IPS-20b (cell line): Measurements from ENCODE around the gene EHD1.

Experiments
- H3K27ac ChIP-seq: one replicate; pipeline ENCODE4 v1.5.1; 2013; ENCODE audit warnings: low read length
- H3K27me3 ChIP-seq: 2 replicates; pipeline ENCODE4 v1.6.1; 2013; ENCODE audit warnings: mild to moderate bottlenecking, low read length, inconsistent platforms; ENCODE audit not compliant: insufficient read depth
- H3K36me3 ChIP-seq: 2 replicates; pipeline ENCODE4 v1.6.1; 2013; ENCODE audit warnings: low read depth, mild to moderate bottlenecking, inconsistent platforms, low read length, moderate library complexity; ENCODE audit not compliant: insufficient read depth
- H3K4me1 ChIP-seq: 2 replicates; pipeline ENCODE4 v1.6.1; 2013; ENCODE audit warnings: mild to moderate bottlenecking, control low read depth, inconsistent platforms, low read length, moderate library complexity; ENCODE audit not compliant: insufficient read depth
- H3K4me3 ChIP-seq: 2 replicates; pipeline ENCODE4 v1.5.1; 2013; ENCODE audit warnings: mild to moderate bottlenecking, low read length, inconsistent platforms
- H3K9ac ChIP-seq: 2 replicates; pipeline ENCODE4 v1.6.1; 2013; ENCODE audit warnings: low read depth, mild to moderate bottlenecking, inconsistent platforms, low read length, moderate library complexity
- H3K9me3 ChIP-seq: 2 replicates; pipeline ENCODE4 v1.6.1; 2013; ENCODE audit warnings: mild to moderate bottlenecking, low read depth, low read length, inconsistent platforms; ENCODE audit not compliant: insufficient read depth

EHD1 gene

DNA sequence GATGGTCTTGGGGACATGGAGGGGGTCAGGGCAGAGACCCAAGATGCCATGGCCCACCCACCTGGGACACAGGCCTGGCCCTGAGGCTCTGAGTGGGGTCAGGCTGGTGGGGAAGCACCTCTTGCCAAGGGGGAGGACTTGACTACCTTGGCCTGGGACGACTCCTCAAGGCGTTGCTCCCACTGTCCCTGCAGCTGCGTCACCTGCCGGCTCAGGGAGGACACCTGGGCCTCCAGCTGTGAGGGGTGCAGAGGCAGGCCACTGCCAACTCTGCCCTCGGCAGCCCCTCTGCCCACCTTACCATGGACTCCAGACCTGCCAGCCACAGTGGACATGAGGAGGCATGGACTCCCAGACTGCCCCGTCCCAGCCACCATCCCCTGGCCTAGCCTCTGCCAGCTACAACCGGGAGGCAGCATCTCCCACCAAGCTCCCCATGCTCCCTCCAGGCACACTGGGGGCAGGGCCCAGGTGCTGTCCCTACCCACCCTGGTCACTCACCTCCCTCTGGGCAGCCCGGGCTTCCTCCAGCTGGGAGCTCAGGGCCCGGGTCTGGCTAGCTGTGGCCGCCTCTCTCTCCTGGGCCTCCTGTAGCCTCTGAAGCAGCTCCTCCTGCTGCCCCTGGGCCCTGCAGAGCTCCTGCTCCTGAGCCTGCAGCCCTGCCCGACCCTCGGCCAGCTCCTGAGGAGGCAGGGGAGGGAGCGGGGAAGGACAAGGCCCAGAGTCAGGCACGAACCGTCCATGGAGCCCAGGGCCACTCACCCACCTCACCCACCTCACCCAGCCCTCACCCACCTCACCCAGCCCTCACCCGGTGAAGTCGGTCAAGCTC, 42.6 kb downstream of the EHD1 start:
- Histone ChIP-seq H3K36me3 (peaks cover 22% of the 10 kb centered on the region), H3K27ac (no peak overlapping the region), H3K9me3 (no peaks in the 10 kb centered on the region), H3K4me3 (no peak overlapping the region), H3K9ac (no peak overlapping the region), H3K27me3 (no peaks in the 10 kb centered on the region), H3K4me1 (no peaks in the 10 kb centered on the region)

DNA sequence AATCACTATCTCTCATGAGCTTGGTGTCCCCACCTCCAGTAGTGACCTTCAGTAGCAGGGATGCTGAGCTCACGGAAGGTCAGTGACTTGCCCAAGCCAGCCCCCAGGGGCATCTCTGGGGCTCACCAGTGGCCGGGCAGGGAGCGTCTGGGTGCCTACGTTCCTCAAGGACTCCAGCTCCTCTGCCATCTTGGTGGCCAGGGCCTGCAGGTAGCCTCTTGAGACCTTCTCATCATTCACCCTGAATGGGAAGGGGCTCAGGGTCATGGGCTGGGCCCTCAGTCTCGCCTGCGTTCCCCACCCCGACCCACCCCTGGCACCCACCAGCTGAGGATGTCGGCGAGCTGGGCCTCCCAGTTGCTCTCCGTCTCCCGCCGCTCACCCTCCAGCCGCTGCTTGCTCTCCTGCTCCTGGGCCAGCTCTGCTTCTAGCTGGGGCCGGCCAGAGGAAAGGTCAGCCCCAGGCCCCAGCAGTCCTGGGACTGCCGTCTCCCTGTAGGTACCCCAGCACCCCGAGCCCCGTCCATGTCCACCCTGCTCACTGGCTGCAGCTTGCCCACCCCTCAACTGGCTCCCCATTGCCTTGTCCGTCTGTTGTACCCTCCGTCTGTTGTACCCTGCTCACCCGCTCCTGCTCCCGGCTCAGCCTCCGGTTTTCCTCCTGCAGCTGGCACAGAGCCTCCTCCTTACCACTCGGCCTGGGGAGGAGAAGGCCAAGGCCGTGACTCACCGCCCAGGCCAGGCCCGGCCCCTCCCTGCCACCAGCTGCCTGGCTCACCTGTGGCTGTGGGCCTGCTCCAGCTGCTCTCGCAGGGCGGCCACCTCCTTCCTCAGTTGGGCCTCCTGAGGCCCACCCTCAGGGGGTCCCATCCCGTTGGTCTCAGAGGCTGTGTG, 43.5 kb downstream of the EHD1 start:
- Histone ChIP-seq H3K9ac (no peak overlapping the region), H3K27ac (no peak overlapping the region), H3K27me3 (no peaks in the 10 kb centered on the region), H3K36me3 (peaks cover 27% of the 10 kb centered on the region), H3K9me3 (no peaks in the 10 kb centered on the region), H3K4me3 (no peak overlapping the region), H3K4me1 (no peaks in the 10 kb centered on the region)

DNA sequence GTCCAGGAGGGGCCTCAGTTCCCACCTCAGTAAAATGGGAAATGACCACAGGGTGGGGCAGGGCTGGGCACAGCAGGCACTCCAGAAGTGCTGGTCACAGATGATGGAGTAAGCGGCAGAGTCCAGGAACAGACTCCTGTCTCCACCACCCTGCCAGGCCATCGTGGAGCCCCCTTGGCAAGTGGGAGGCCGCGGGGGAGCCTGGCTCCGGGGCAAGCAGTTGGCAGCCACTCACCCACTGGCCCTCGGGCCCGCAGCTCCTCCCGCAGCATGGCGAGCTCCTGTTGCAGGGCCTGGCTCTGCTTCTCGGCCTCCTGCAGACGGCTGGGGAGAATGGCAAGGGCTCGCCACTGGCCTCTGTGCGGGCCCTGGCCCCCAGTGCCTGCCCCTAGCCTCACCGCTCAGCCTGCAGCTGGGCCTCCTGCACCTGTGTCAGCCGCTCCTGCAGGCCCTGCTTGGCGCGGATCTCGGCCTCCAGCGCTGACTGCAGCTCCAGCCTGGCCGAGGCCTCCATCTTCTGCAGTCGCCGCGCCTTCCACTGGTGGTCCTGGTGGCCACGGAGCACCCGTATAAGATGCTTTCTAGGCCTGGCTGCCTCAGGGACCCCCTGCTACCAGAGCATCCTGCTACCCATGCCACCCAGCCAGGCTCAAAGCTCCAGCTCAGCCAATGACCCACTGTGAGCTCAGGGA, 44.2 kb downstream of the EHD1 start:
- H3K9me3 ChIP-seq: no peaks in the 10 kb centered on the region
- H3K9ac ChIP-seq: no peak overlapping the region
- no peaks in the 10 kb centered on the region for H3K27me3 ChIP-seq
- H3K4me3 ChIP-seq: no peak overlapping the region
- no peak overlapping the region for H3K27ac ChIP-seq
- H3K4me1 ChIP-seq: no peaks in the 10 kb centered on the region
- peaks cover 21% of the 10 kb centered on the region for H3K36me3 ChIP-seq

DNA sequence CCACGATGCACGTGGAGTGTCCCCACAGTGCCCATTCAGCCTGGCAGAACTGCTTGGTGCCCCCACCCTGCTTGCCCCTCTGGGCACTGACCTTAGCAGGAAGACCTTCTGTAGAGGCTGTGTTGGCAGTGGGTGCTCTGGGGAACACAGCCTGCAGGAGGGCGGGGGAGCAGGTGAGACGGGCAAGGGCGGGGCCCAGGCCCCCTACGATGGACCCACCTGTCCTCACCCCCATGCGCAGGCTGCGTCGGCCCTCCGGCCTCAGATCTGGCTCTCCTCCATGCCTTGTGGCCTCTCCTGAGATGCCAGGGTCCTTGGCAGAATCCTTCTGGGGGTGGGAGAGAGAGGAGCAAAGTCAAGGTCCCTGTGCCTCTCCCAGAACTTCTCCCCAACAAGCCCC, 44.9 kb downstream of the EHD1 start:
- no peak overlapping the region for H3K4me3 ChIP-seq
- no peak overlapping the region for H3K27ac ChIP-seq
- H3K36me3 ChIP-seq: peaks cover 16% of the 10 kb centered on the region
- no peaks in the 10 kb centered on the region for H3K9me3 ChIP-seq
- no peaks in the 10 kb centered on the region for H3K27me3 ChIP-seq
- H3K4me1 ChIP-seq: no peaks in the 10 kb centered on the region
- H3K9ac ChIP-seq: no peak overlapping the region

DNA sequence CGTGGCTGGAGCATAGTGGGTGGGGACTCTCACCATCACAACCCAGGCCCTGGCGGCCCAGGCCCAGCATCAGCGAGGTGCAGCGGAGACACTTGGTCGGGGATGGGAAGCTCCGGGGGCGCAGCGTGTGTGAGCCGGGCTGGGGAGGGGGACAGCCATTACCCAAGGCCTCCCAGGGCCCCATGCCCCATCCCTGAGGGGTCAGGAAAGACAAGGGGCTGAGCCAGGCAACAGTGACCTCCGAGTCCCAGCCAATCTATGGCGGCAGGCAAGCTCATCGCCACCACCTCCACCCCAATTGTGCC, 45.3 kb downstream of the EHD1 start:
- Histone ChIP-seq H3K36me3 (peaks cover 16% of the 10 kb centered on the region), H3K9me3 (no peaks in the 10 kb centered on the region), H3K27ac (no peak overlapping the region), H3K4me1 (no peaks in the 10 kb centered on the region), H3K27me3 (no peaks in the 10 kb centered on the region), H3K4me3 (no peak overlapping the region), H3K9ac (no peak overlapping the region)

DNA sequence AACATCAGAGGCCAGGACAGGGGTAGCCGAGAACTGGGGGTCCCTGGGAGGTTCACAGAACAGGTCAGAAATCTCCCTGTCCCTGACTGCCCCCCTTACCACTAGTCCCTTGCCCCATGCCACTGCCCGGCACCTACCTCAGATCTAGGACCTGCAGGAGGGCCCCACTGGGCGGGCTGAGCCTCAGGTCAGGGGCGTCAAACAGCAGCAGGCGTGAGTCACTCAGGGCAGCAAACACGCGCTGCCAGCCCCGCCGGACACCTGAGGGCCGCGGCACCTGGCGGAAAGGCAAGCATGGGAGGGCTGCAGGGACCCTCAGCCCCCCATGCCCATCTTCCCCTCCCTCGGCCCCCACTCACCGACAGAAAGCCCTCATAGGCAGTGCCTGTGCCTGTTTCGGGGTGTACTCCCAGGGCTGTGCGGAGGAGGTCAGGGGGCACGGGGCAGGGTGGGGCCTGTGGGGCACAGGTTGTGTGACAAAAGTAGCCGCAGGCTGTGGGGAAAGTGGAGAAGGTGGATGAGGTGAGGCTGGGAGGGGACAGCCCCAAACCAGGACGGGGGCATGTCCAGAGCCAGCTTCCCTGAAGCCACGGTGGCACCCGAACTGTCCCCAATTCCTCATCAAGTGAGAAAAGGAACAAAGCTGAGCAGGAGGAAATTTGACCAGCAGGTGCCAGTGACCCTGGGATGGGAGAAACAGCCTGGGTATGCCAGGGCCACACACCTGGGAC, 45.8 kb downstream of the EHD1 start:
- no peak overlapping the region for H3K27ac ChIP-seq
- H3K9ac ChIP-seq: no peak overlapping the region
- no peaks in the 10 kb centered on the region for H3K4me1 ChIP-seq
- no peaks in the 10 kb centered on the region for H3K9me3 ChIP-seq
- H3K4me3 ChIP-seq: no peak overlapping the region
- H3K36me3 ChIP-seq: peaks cover 16% of the 10 kb centered on the region
- no peaks in the 10 kb centered on the region for H3K27me3 ChIP-seq

DNA sequence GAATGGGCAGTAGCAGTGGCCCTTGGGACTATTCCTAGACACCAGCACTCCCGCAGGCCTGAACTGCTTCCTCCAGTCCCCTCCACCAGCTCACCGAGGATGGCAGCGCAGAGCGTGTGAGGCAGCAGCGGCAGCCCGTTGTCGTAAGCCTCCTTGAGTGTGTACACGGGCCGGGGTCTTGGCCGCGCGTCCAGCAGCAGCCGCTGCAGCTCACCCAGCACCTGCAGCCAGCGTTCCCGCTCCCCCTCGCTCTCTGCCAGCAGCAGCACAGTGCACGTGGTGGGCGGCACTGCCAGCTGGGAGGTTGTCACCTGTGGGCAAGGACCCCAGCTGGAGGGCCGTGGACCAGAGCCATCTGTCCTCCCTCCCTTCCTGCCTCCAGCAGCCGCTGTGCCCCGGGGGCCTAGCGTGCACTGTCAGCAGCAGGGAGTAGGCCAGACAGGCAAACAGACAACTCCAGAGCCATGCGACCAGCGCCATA, 47.0 kb downstream of the EHD1 start:
- Histone ChIP-seq H3K27me3 (no peaks in the 10 kb centered on the region), H3K4me3 (no peak overlapping the region), H3K36me3 (peaks cover 16% of the 10 kb centered on the region), H3K9me3 (no peaks in the 10 kb centered on the region), H3K4me1 (no peaks in the 10 kb centered on the region), H3K27ac (no peak overlapping the region), H3K9ac (no peak overlapping the region)

DNA sequence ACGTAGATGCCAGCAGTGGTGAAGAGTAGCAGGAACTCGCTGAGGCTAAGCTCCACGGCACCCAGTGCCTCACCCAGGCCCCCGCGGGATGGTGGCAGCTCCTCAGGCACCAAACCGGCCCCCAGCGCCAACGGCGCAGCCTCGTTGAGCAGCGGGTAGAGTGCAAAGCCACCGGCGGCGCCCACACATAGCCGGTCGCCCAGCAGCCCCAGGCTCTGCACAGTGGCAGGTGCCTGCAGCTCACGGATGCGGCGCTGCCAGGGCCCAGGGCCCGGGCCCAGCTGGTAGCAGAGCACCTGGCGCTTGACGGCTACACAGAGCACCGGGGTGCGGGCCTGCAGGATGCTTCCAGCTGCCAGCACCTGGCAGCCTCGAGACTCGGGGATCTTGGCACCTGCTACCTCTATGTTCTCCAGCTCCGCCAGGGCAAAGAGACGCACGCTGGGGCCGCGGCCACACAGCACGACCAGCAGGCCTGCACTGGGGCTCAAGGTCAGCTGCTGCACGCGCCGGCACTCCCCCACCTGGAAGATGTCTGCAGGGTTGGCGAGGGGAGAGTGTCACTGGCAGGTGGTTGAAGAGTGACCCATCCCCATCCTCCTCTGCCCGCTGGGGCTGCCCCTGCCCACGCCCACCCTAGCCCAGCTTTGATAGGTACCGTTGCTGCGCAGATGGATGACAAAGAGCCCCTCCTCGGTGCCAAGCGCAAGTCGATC, 48.7 kb downstream of the EHD1 start:
- Histone ChIP-seq H3K36me3 (peaks cover 16% of the 10 kb centered on the region), H3K27me3 (no peaks in the 10 kb centered on the region), H3K9me3 (no peaks in the 10 kb centered on the region), H3K9ac (no peak overlapping the region), H3K4me1 (no peaks in the 10 kb centered on the region), H3K27ac (no peak overlapping the region), H3K4me3 (no peak overlapping the region)

DNA sequence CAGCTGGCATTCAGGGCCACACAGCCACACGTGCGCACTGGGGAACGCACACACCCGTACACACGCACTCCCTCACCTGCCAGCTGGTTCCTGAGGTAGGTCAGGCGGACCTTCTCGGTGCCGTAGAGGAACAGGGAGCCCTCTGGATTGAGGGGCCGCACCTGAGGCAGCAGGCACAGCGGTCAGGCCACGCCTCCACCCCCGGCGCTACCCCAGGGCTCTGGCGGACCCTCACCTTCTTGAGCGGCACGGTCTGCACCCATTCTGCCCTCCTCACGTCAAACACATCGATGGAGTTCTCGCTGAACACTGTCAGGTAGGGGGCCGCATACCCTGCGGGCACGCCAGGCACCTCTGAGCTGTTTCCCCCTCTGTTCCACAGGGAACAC, 51.0 kb downstream of the EHD1 start:
- Histone ChIP-seq H3K4me1 (no peaks in the 10 kb centered on the region), H3K36me3 (peaks cover 8% of the 10 kb centered on the region; the same call in 1 of the 2 replicates), H3K9me3 (no peaks in the 10 kb centered on the region), H3K9ac (no peak overlapping the region), H3K27me3 (no peaks in the 10 kb centered on the region), H3K4me3 (no peak overlapping the region), H3K27ac (no peak overlapping the region)

DNA sequence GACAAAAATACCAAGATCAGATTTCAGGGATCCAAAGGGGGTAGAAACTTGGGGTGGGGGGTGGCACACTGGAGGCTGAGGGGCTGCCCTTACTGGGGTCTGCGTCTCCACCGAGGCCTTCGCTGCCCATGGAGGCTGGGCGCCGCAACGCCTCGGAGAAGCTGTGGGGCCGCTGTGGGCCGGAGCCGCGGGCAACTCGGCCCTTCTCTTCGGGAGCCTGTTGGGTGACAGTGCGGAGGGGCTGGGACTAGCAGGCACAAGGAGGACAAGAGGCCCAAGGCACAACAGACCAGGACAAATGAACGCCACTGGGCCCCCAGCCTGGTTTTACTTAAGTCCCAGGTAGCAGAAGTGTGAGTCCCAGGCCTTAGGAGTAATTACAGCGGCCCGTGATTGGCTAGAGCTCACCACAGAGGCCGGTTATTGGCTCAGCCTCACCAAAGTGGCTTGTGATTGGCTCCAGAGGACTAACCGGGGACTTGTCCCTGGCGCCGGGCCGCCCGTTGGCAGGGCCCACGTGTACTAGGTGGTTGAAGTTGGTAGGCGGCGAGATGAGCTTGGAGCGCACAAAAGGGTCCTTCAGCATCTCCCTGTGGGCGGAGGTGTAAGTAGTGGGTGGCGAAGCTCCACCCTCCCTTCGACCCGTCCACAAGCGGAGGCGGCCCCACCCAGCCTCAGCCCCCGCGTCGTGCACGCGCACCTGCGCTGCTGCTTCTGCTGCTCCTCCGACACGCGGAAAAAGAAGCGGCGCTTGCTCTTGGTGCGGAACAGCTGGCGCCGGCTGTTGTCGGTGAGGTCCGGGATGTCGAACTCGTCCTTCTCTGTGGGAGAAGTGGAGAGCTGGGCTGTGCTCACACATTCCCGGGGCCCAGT, 51.6 kb downstream of the EHD1 start:
- no peaks in the 10 kb centered on the region for H3K9me3 ChIP-seq
- no peaks in the 10 kb centered on the region for H3K27me3 ChIP-seq
- no peaks in the 10 kb centered on the region for H3K4me1 ChIP-seq
- peaks cover 8% of the 10 kb centered on the region; the same call in 1 of the 2 replicates for H3K36me3 ChIP-seq
- H3K27ac ChIP-seq: no peak overlapping the region
- no peak overlapping the region for H3K9ac ChIP-seq
- no peak overlapping the region for H3K4me3 ChIP-seq
